K562 (cell line): Measurements from ENCODE around the gene SNRPD2. TPM values are rescaled to one million over a fixed set of nuclear protein-coding genes. Genes with fewer than 3 reads are reported as not detected.

ENCODE experiments used
- CAMTA2 ChIP-seq: fragments of 250-450 bp; sonication (Bioruptor Pico); conservative IDR thresholded peaks from 2 replicates; pipeline ENCODE4 v1.5.1; 2022
- CCAR2 ChIP-seq: fragments of 200-400 bp; formaldehyde crosslinking; IDR thresholded peaks from 2 replicates; pipeline ENCODE4 v1.6.1; 2017; ENCODE audit warnings: mild to moderate bottlenecking, low read depth, low read length
- COPS2 ChIP-seq: fragments of 450-650 bp; conservative IDR thresholded peaks from 2 replicates; pipeline ENCODE4 v1.6.1; 2016; ENCODE audit warnings: mild to moderate bottlenecking, moderate library complexity
- DDX20 ChIP-seq: fragments of 450-650 bp; IDR thresholded peaks from 2 replicates; pipeline ENCODE4 v1.6.1; 2016; ENCODE audit warnings: missing genetic modification characterization, low read depth, mild to moderate bottlenecking, missing compliant biosample characterization, moderate library complexity
- GATA2 ChIP-seq: sonication (generic); formaldehyde crosslinking; IDR thresholded peaks from 2 replicates; pipeline ENCODE4 v1.4.0; 2020; ENCODE audit warnings: mild to moderate bottlenecking, missing genetic modification reagents
- GTF2F1 ChIP-seq: IDR thresholded peaks from 2 replicates; pipeline ENCODE4 v1.6.1; 2011; ENCODE audit warnings: low read depth, low read length, improper control_type of control experiment
- KDM1A ChIP-seq, 2 experiments: fragments of 450-650 bp; IDR thresholded peaks; 2 replicates each; pipeline ENCODE4 v1.6.1; 2016; ENCODE audit warnings: mild to moderate bottlenecking in 2 of 2
- MCM7 ChIP-seq, 2 experiments: fragments of 450-650 bp; IDR thresholded peaks; 2 replicates each; pipeline ENCODE4 v1.6.1; 2016 to 2018
- NFRKB ChIP-seq: fragments of 450-650 bp; IDR thresholded peaks from 2 replicates; pipeline ENCODE4 v1.6.1; 2016; ENCODE audit warnings: low read depth
- PYGO2 ChIP-seq: fragments of 450-650 bp; IDR thresholded peaks from 2 replicates; pipeline ENCODE4 v1.6.1; 2016; ENCODE audit warnings: mild to moderate bottlenecking, missing genetic modification characterization, moderate library complexity, missing compliant biosample characterization
- RNF2 ChIP-seq: sonication (generic); IDR thresholded peaks from 2 replicates; pipeline ENCODE4 v1.6.1; 2016
- SNRNP70 ChIP-seq: fragments of 200-400 bp; formaldehyde crosslinking; optimal IDR thresholded peaks from 2 replicates; pipeline ENCODE3; 2017; ENCODE audit warnings: low read depth, low read length
- ZBTB17 ChIP-seq: fragments of 450-650 bp; formaldehyde crosslinking; IDR thresholded peaks from 2 replicates; pipeline ENCODE4 v1.4.0; 2020; ENCODE audit warnings: mild to moderate bottlenecking
- ZFP36 ChIP-seq: fragments of 150-350 bp; IDR thresholded peaks from 2 replicates; pipeline ENCODE4 v1.6.1; 2018; ENCODE audit warnings: low read length, low read depth; ENCODE audit not compliant: partially characterized antibody
- ZNF263 ChIP-seq: sonication (generic); formaldehyde crosslinking; IDR thresholded peaks from 2 replicates; pipeline ENCODE4 v1.8.0; 2022; ENCODE audit warnings: mild to moderate bottlenecking, missing genetic modification reagents, borderline replicate concordance
- ZNF274 ChIP-seq: IDR thresholded peaks from 2 replicates; pipeline ENCODE4 v1.6.1; 2011; ENCODE audit warnings: low read depth, mild to moderate bottlenecking, low read length, moderate library complexity, borderline replicate concordance
- ZNF384 ChIP-seq: IDR thresholded peaks from 2 replicates; pipeline ENCODE4 v1.6.1; 2012; ENCODE audit warnings: low read depth, low read length, improper control_type of control experiment
- ZNF507 ChIP-seq: conservative IDR thresholded peaks from 2 replicates; pipeline ENCODE4 v1.6.1; 2017; ENCODE audit warnings: missing genetic modification characterization, missing compliant biosample characterization
- polyA plus RNA-seq, 8 experiments: library from polyadenylated mRNA; depleted of rRNA in 4 of 8; stranded (reverse) in 5 of 8; unstranded in 3 of 8; fragments of >200 nt; fragmentation: Nextera tagmentation in 2 of 8; fragmentation: Illumina TruSeq in 1 of 8; extraction: Ambion mirVana in 2 of 8; extraction: Trizol in 1 of 8; gene quantifications; 2 replicates each; pipeline versions ENCODE4 v1.2.1 to v1.2.3, GENCODE V29; 2011 to 2014; ENCODE audit warnings: inconsistent platforms in 1 of 8, missing spikeins in 1 of 8
- total RNA-seq, 7 experiments: library from RNA; depleted of rRNA in 6 of 7; stranded (reverse); fragments of >200 nt in 6 of 7; fragmentation: Illumina TruSeq in 2 of 7; extraction: Trizol in 2 of 7; gene quantifications; 2 replicates each; pipeline versions ENCODE4 v1.2.1 to v1.2.3, GENCODE V29; 2011 to 2021; ENCODE audit warnings: low replicate concordance in 1 of 7
- TF ChIP-seq, protein P1 (sequence below): fragments of 250-450 bp; sonication (Bioruptor Pico); IDR thresholded peaks from 2 replicates; pipeline ENCODE4 v1.5.0; 2021
- TF ChIP-seq, protein P2 (sequence below): sonication (generic); formaldehyde crosslinking; IDR thresholded peaks from 2 replicates; pipeline ENCODE4 v1.8.1; 2023; ENCODE audit warnings: mild to moderate bottlenecking, missing genetic modification reagents
- TF ChIP-seq, protein P3 (sequence below), 3 experiments: IDR thresholded peaks in 2 of 3; conservative IDR thresholded peaks in 1 of 3; 2 replicates each; pipeline ENCODE4 v1.5.1; 2011 to 2012; ENCODE audit warnings: low read length in 3 of 3, mild to moderate bottlenecking in 3 of 3, control low read depth in 2 of 3, improper control_type of control experiment in 1 of 3, inconsistent platforms in 1 of 3, low read depth in 1 of 3, mixed read lengths in 1 of 3, moderate library complexity in 1 of 3; ENCODE audit not compliant: insufficient read depth in 2 of 3
- TF ChIP-seq, protein P4 (sequence below): IDR thresholded peaks from 3 replicates; pipeline ENCODE4 v1.6.1; 2011; ENCODE audit warnings: borderline replicate concordance, mild to moderate bottlenecking; ENCODE audit not compliant: insufficient read length, insufficient read depth

SNRPD2 gene
- total and polyA plus RNA-seq, 9 of the 15 experiments (the other 6 are each of a cell fraction or from before 2014, with no cell fraction given) = 728 to 4,411 (median 1,029) TPM

DNA sequence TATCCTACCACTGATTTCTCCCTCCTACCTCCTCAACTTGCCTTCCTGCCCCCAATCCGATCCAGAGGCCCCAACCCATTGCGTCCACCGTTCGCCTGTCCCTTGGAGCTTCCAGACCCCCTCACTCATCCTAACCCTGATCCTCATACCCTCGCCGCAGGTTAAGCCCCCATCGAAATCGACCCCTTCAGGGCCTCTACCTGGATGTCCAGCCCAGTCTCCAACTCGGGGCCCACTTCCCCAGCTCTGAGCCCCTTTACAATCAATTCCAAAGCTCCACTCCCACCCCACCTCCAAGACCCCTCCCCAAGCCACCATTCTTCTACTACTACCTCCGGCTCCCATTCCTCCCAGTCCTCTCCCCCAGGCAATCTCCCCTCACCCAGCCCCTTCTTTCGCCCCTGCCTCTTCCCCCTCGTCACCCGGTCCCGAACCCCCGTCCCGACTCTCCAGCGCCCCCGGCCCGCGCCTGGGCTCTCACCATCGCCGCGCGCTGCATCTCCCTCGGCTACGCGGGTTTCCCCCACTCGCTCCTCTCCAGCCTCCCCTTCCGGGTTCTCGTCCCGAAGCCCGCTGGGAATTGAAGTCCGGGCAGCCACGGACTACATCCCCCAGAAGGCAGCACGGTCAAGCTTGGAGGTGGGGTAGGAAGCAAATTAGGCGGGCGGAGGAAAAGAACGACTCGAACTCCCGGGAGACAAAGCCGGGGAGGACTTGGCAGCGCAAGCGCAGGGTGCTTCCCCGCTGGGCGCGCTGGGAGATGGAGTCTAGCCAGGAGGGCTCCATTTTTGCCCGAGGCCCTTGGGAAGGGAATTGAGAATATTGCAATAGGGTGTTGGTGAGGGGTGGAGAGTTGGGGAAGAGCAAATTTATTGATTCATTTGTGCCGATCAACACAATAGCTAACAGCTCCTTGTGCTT, 38.9 kb upstream of the SNRPD2 start, which contains the start of gene FBXO46 (continued):
- TF ChIP-seq ZBTB17 = peak; percentile 97
- TF ChIP-seq, protein P1, sequence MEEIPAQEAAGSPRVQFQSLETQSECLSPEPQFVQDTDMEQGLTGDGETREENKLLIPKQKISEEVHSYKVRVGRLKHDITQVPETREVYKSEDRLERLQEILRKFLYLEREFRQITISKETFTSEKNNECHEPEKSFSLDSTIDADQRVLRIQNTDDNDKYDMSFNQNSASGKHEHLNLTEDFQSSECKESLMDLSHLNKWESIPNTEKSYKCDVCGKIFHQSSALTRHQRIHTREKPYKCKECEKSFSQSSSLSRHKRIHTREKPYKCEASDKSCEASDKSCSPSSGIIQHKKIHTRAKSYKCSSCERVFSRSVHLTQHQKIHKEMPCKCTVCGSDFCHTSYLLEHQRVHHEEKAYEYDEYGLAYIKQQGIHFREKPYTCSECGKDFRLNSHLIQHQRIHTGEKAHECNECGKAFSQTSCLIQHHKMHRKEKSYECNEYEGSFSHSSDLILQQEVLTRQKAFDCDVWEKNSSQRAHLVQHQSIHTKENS = no peak
- no peak for TF ChIP-seq ZNF263 (CRISPR knock-in tag)
- TF ChIP-seq, protein P2, sequence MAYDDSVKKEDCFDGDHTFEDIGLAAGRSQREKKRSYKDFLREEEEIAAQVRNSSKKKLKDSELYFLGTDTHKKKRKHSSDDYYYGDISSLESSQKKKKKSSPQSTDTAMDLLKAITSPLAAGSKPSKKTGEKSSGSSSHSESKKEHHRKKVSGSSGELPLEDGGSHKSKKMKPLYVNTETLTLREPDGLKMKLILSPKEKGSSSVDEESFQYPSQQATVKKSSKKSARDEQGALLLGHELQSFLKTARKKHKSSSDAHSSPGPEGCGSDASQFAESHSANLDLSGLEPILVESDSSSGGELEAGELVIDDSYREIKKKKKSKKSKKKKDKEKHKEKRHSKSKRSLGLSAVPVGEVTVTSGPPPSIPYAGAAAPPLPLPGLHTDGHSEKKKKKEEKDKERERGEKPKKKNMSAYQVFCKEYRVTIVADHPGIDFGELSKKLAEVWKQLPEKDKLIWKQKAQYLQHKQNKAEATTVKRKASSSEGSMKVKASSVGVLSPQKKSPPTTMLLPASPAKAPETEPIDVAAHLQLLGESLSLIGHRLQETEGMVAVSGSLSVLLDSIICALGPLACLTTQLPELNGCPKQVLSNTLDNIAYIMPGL (CRISPR knock-in tag) = no peak
- TF ChIP-seq, protein P3, sequence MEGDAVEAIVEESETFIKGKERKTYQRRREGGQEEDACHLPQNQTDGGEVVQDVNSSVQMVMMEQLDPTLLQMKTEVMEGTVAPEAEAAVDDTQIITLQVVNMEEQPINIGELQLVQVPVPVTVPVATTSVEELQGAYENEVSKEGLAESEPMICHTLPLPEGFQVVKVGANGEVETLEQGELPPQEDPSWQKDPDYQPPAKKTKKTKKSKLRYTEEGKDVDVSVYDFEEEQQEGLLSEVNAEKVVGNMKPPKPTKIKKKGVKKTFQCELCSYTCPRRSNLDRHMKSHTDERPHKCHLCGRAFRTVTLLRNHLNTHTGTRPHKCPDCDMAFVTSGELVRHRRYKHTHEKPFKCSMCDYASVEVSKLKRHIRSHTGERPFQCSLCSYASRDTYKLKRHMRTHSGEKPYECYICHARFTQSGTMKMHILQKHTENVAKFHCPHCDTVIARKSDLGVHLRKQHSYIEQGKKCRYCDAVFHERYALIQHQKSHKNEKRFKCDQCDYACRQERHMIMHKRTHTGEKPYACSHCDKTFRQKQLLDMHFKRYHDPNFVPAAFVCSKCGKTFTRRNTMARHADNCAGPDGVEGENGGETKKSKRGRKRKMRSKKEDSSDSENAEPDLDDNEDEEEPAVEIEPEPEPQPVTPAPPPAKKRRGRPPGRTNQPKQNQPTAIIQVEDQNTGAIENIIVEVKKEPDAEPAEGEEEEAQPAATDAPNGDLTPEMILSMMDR (IDR thresholded peaks at IDR 0.05 in 2 of 3, conservative IDR thresholded peaks at IDR 0.05 in 1 of 3; ENCODE audit: insufficient read depth in 2 of 3, low read depth in 1 of 3, low read length in 3 of 3) = peak in 2 of 3 experiments; percentile 27 to 42; a peak in 4 of 6 replicates
- no peak for TF ChIP-seq GATA2 (CRISPR knock-in tag)
- no peak for TF ChIP-seq PYGO2 (tag)
- TF ChIP-seq KDM1A (IDR thresholded peaks at IDR 0.05) = no peak
- TF ChIP-seq, protein P4, sequence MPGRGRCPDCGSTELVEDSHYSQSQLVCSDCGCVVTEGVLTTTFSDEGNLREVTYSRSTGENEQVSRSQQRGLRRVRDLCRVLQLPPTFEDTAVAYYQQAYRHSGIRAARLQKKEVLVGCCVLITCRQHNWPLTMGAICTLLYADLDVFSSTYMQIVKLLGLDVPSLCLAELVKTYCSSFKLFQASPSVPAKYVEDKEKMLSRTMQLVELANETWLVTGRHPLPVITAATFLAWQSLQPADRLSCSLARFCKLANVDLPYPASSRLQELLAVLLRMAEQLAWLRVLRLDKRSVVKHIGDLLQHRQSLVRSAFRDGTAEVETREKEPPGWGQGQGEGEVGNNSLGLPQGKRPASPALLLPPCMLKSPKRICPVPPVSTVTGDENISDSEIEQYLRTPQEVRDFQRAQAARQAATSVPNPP = no peak
- TF ChIP-seq RNF2 = no peak
- no peak for TF ChIP-seq DDX20 (tag)
- TF ChIP-seq GTF2F1 = peak; percentile 75; the same call in 1 of the 2 replicates
- no peak for TF ChIP-seq ZFP36
- TF ChIP-seq SNRNP70 = no peak
- no peak for TF ChIP-seq ZNF507 (tag)
- TF ChIP-seq NFRKB = peak; percentile 94; the same call in 1 of the 2 replicates
- no peak for TF ChIP-seq CCAR2
- no peak for TF ChIP-seq COPS2
- no peak for TF ChIP-seq CAMTA2 (CRISPR knock-in tag)
- no peak; the same call in 1 of the 2 replicates for TF ChIP-seq ZNF384
- no peak for TF ChIP-seq ZNF274
- no peak for TF ChIP-seq MCM7 (IDR thresholded peaks at IDR 0.05)
